ENCODE results near the gene CSMD2.

Gene CSMD2

GRCh38 chr1:33944846-33945245 lies 220.2 kb downstream of the CSMD2 start:
- no peak overlapping the region for H3K4me3 ChIP-seq (ENCODE audit: low read depth, low read length)
- no peak for TF ChIP-seq CTCF (IDR thresholded peaks at IDR 0.05; ENCODE audit: low read depth, low read length)

GRCh38 chr1:33943978-33944377 lies 221.1 kb downstream of the CSMD2 start:
- H3K4me3 ChIP-seq (ENCODE audit: low read depth, low read length): no peak overlapping the region
- TF ChIP-seq CTCF (IDR thresholded peaks at IDR 0.05; ENCODE audit: low read depth, low read length): no peak

DNA sequence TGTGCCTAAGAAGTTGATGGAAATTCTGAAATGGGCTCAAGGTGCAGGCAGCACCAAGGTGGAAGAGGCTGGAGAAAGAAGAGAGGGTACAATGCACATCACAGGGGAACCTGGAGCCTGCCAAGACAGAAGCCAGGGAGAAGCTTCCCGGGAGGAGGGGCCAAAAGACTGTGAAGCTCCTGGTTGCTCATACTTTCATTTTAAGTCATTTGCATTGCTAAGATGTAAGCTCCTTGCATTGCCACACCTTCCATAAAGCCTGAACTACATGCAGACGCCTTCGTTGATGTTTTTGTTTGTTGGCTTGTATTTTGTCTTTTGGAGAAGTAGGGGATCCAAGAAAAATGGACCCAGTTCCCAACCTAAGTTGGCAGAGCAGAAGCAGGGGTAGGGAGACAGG lies 232.2 kb downstream of the CSMD2 start:
- no peak overlapping the region for H3K4me3 ChIP-seq (ENCODE audit: low read depth, low read length)
- TF ChIP-seq CTCF (IDR thresholded peaks at IDR 0.05; ENCODE audit: low read depth, low read length): no peak

DNA sequence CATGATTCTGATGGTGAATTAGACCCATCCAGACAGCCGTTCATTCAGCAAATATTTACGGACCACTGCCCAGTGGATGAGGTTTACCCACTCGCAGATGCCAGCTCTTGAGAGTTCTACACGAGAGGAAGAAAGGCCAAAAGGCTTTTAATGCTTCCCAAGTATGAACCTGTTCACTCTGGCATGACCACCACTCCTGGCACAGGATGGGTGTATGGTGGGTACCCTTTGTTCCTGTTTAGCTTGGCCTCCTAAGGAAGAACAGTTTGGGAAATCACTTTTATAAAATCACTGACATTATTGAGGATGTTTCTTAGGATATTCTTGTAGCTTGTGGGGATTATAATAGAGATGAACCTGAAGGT lies 233.9 kb downstream of the CSMD2 start:
- no peak for TF ChIP-seq CTCF (IDR thresholded peaks at IDR 0.05; ENCODE audit: low read depth, low read length)
- H3K4me3 ChIP-seq (ENCODE audit: low read depth, low read length): no peak overlapping the region

DNA sequence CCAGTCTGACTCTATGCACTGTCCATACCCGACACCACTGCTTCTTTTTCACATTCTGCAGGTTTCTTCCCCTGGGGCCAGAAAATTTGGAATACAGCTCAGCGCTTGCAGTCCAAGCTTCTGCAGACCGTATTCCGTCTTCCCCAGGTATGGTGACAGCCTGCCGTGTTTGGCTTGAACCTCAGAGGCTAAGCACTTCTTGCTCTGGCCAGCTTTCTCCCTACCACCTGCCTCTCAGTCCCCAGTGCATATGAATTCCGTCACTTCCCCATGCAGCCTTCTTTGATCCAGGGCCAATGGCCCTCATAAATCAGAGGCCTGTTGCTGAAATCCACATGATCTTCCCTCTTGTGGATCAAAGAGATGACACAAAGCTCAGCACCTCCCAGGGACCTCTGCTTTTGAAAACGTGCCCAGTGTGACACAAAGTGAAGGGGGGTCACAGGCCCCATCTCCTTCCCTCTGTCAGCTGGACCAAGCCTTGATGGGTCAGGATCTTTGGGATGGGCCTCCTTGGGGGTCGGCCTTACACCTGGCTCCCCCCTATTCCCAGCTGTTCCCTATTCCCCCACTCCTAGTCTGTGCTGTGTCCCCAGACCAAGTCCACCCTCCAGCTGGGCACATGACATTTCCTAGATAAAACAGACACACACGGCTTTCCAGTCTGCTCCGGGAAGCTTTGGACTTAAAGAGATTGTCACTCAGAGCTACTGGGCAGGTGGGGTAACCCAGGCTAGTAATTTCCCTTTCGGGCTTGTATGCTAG lies 234.5 kb downstream of the CSMD2 start:
- no peak overlapping the region for H3K4me3 ChIP-seq (ENCODE audit: low read depth, low read length)
- no peak for TF ChIP-seq CTCF (IDR thresholded peaks at IDR 0.05; ENCODE audit: low read depth, low read length)

DNA sequence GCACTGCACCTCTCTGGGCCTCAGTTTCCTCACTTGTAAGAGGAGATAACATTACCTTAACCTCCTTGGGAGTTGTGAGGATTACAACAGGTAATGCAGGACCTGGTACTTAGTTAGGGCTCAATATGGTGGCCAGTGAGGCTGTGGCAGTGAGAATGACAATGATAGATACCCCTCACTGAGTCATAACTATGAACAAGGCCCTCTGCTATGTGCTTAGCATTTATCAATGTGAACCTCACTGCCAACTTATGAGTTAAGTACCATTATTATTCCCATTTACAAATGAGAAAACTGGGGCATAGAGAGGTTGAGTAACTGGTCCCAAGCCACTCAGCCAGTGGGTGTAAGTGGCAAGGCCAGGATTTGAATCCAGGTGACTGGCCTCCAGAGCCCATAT lies 236.8 kb downstream of the CSMD2 start:
- H3K4me3 ChIP-seq (ENCODE audit: low read depth, low read length): no peak overlapping the region
- TF ChIP-seq CTCF (IDR thresholded peaks at IDR 0.05; ENCODE audit: low read depth, low read length): no peak

- no peak overlapping the region for H3K4me3 ChIP-seq (ENCODE audit: low read depth, low read length)
- TF ChIP-seq CTCF (IDR thresholded peaks at IDR 0.05; ENCODE audit: low read depth, low read length): no peak
Measured at GRCh38 chr1:33927721-33928120, 237.3 kb downstream of the CSMD2 start.

Measured in WI38 (cell line).